CD4-positive, alpha-beta T cell treated with Interferon alpha-2 for 1 hour (primary cell): ENCODE results near the gene TBC1D20.

Source experiments
- DNase-seq, 2 donors: peaks; one replicate each; pipeline ENCODE4 v3.0.0-alpha.2; 2020 to 2022

The TBC1D20 gene

GRCh38 chr20:437787-438486 lies 24.4 kb downstream of the TBC1D20 start:
- DNase-seq: peak in 1 of 2 donors; percentile 20

- no peak for DNase-seq
Observed at GRCh38 chr20:436476-436875, 25.9 kb downstream of the TBC1D20 start.

GRCh38 chr20:435558-435957 lies 26.8 kb downstream of the TBC1D20 start:
- no peak for DNase-seq

GRCh38 chr20:434661-435419 lies 27.5 kb downstream of the TBC1D20 start:
- no peak for DNase-seq

- DNase-seq: no peak
Observed at GRCh38 chr20:434221-434620, 28.1 kb downstream of the TBC1D20 start.

GRCh38 chr20:433300-433975 lies 28.9 kb downstream of the TBC1D20 start:
- DNase-seq: peak; percentile 55 to 76

GRCh38 chr20:432677-433299 lies 29.5 kb downstream of the TBC1D20 start:
- DNase-seq: no peak

- DNase-seq: no peak
Observed at GRCh38 chr20:432208-432607, 30.1 kb downstream of the TBC1D20 start.

- DNase-seq: peak; percentile 38 to 47
Observed at GRCh38 chr20:431012-431904, 31.1 kb downstream of the TBC1D20 start.

GRCh38 chr20:430091-430999 lies 32.0 kb downstream of the TBC1D20 start:
- DNase-seq: no peak

GRCh38 chr20:428658-429200 lies 33.6 kb downstream of the TBC1D20 start:
- DNase-seq: no peak

- DNase-seq: no peak
Observed at GRCh38 chr20:427849-428657, 34.3 kb downstream of the TBC1D20 start.

- no peak for DNase-seq
Observed at GRCh38 chr20:427401-427800, 34.9 kb downstream of the TBC1D20 start.

- DNase-seq: no peak
Observed at GRCh38 chr20:426566-426965, 35.8 kb downstream of the TBC1D20 start.

GRCh38 chr20:421685-422250 lies 40.6 kb downstream of the TBC1D20 start:
- no peak for DNase-seq

GRCh38 chr20:420721-421574 lies 41.4 kb downstream of the TBC1D20 start:
- no peak for DNase-seq

GRCh38 chr20:420166-420620 lies 42.1 kb downstream of the TBC1D20 start:
- DNase-seq: no peak

- DNase-seq: peak in 1 of 2 donors; percentile 6
Observed at GRCh38 chr20:419556-420165, 42.7 kb downstream of the TBC1D20 start.
